Measurements from ENCODE around the gene PHACTR3. TPM values are rescaled to one million over a fixed set of nuclear protein-coding genes. Genes with fewer than 3 reads are reported as not detected.

PHACTR3 gene
- total RNA-seq, 1 donor from 2014 or later: 22.3 TPM

- H3K4me3 Mint-ChIP-seq: no peak overlapping the region
- no peaks in the 10 kb centered on the region for H3K9me3 Mint-ChIP-seq
- H3K27ac Mint-ChIP-seq (ENCODE audit: unreplicated experiment): no peak overlapping the region
- TF ChIP-seq CTCF (conservative IDR thresholded peaks at IDR 0.05): no peak
- no peaks in the 10 kb centered on the region for H3K27me3 Mint-ChIP-seq (ENCODE audit: low read depth)
- H3K4me1 Mint-ChIP-seq: peaks cover 32% of the 10 kb centered on the region
- peaks cover 3% of the 10 kb centered on the region for H3K36me3 Mint-ChIP-seq (ENCODE audit: low read depth)
- no peak for DNase-seq (ENCODE audit: low read depth, low spot score)
Measured at GRCh38 chr20:59808729-59809381, 204.5 kb downstream of the PHACTR3 start.

GRCh38 chr20:59809630-59810448 is 205.5 kb downstream of the PHACTR3 start:
- H3K4me3 Mint-ChIP-seq: no peak overlapping the region
- peak overlapping the region; percentile 28 for H3K27ac Mint-ChIP-seq (ENCODE audit: unreplicated experiment)
- H3K27me3 Mint-ChIP-seq (ENCODE audit: low read depth): no peaks in the 10 kb centered on the region
- no peak for TF ChIP-seq CTCF (conservative IDR thresholded peaks at IDR 0.05)
- DNase-seq (ENCODE audit: low read depth, low spot score): no peak
- no peaks in the 10 kb centered on the region for H3K9me3 Mint-ChIP-seq
- peaks cover 32% of the 10 kb centered on the region for H3K4me1 Mint-ChIP-seq
- H3K36me3 Mint-ChIP-seq (ENCODE audit: low read depth): peaks cover 3% of the 10 kb centered on the region

- no peaks in the 10 kb centered on the region for H3K9me3 Mint-ChIP-seq
- H3K27ac Mint-ChIP-seq (ENCODE audit: unreplicated experiment): peak overlapping the region; percentile 28
- no peak overlapping the region for H3K4me3 Mint-ChIP-seq
- DNase-seq (ENCODE audit: low read depth, low spot score): no peak
- peaks cover 29% of the 10 kb centered on the region for H3K4me1 Mint-ChIP-seq
- H3K36me3 Mint-ChIP-seq (ENCODE audit: low read depth): no peaks in the 10 kb centered on the region
- no peaks in the 10 kb centered on the region for H3K27me3 Mint-ChIP-seq (ENCODE audit: low read depth)
- no peak for TF ChIP-seq CTCF (conservative IDR thresholded peaks at IDR 0.05)
Measured at GRCh38 chr20:59810449-59811187, 206.3 kb downstream of the PHACTR3 start.

- no peak for DNase-seq (ENCODE audit: low read depth, low spot score)
- Mint-ChIP-seq H3K9me3 (peaks cover 2% of the 10 kb centered on the region), H3K4me1 (peaks cover 29% of the 10 kb centered on the region), H3K27me3 (ENCODE audit: low read depth) (no peaks in the 10 kb centered on the region), H3K4me3 (no peak overlapping the region), H3K36me3 (ENCODE audit: low read depth) (no peaks in the 10 kb centered on the region), H3K27ac (ENCODE audit: unreplicated experiment) (no peak overlapping the region)
- TF ChIP-seq CTCF (conservative IDR thresholded peaks at IDR 0.05): no peak
Measured at GRCh38 chr20:59811681-59812171, 207.4 kb downstream of the PHACTR3 start.

GRCh38 chr20:59812286-59813125 is 208.2 kb downstream of the PHACTR3 start:
- no peak for DNase-seq (ENCODE audit: low read depth, low spot score)
- Mint-ChIP-seq H3K9me3 (peaks cover 3% of the 10 kb centered on the region), H3K4me3 (no peak overlapping the region), H3K27me3 (ENCODE audit: low read depth) (no peaks in the 10 kb centered on the region), H3K4me1 (peaks cover 29% of the 10 kb centered on the region), H3K27ac (ENCODE audit: unreplicated experiment) (no peak overlapping the region), H3K36me3 (ENCODE audit: low read depth) (no peaks in the 10 kb centered on the region)
- no peak for TF ChIP-seq CTCF (conservative IDR thresholded peaks at IDR 0.05)
